Thyroid gland (tissue), 4 donors: ENCODE results near the gene LRRC28.

Experiments used
- CTCF ChIP-seq, 6 experiments: fragments of 200-600 bp in 3 of 6; fragments of 450-650 bp in 3 of 6; sonication (generic) in 3 of 6; IDR thresholded peaks; one replicate each; pipeline ENCODE4 v1.5.1; 2016 to 2019; ENCODE audit warnings: antibody characterized with exemption in 6 of 6, mild to moderate bottlenecking in 2 of 6, inconsistent platforms in 1 of 6, moderate library complexity in 1 of 6
- POLR2A ChIP-seq, 2 donors: fragments of 450-650 bp; IDR thresholded peaks; one replicate each; pipeline ENCODE4 v1.6.1; 2017; ENCODE audit warnings: antibody characterized with exemption in 2 of 2, mild to moderate bottlenecking in 2 of 2, moderate library complexity in 1 of 2

DNA sequence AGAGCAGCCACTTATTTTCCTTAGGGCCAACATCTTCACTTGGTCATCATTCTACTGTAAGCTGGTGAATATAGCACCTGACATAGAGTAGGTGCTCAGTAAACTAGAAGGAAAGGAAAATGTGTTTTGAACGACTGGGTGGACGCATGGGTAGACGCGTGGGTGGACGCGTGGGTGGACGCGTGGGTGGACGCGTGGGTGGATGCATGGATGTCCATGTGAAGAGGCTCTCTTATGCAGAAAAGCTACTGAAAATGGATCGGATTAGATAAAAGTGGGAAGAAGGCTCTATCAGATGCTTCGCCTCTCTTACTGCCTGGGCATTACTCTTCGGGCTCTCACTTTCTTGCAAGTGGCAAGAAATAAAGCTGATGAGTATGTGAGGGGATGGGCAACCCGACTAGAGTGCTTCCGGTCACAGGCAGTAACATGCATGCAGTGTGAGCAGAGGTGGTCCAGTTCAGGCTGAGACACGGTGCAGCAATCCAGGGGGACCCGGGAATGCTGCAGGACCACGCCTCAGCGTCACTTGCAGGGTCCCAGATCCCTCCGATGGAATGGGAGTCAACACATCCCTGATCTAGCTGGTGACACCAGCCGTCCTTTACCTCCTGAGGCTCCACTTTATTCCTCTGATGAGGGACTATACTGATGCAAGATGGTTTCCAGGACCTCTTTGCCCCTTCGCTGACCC lies 176.5 kb downstream of the LRRC28 start:
- no peak for TF ChIP-seq CTCF (IDR thresholded peaks at IDR 0.05)
- no peak for TF ChIP-seq POLR2A (IDR thresholded peaks at IDR 0.05)
